A673 (cell line): ENCODE results near the gene SCEL.

Experiments
- CTCF ChIP-seq: fragments of 300-800, 200-600 bp; sonication (generic); conservative IDR thresholded peaks from 2 replicates; pipeline ENCODE4 v1.5.1; 2017; ENCODE audit warnings: low read depth, mild to moderate bottlenecking, antibody characterized with exemption, low read length, moderate library complexity, mixed read lengths
- EZH2 ChIP-seq: fragments of 200-600 bp; sonication (generic); IDR thresholded peaks from 2 replicates; pipeline ENCODE4 v1.6.1; 2017; ENCODE audit warnings: borderline replicate concordance, low read depth, mild to moderate bottlenecking, mixed read lengths, antibody characterized with exemption, low read length; ENCODE audit not compliant: poor library complexity, severe bottlenecking

- no peak for TF ChIP-seq CTCF
- no peak for TF ChIP-seq EZH2
Measured at GRCh38 chr13:77494226-77494625, 41.3 kb upstream of the SCEL start.
